Fibroblast of lung (primary cell): ENCODE measurements around the gene HAS3. TPM values are rescaled to one million over a fixed set of nuclear protein-coding genes. Genes with fewer than 3 reads are reported as not detected.
"Not testable (repeated sequence)": the region's sequence is repeated elsewhere in the genome, so short reads cannot be mapped to it uniquely, and the experiment has no call there.

Experiments used
- DNase-seq, 2 donors: peaks; one replicate each; pipeline versions ENCODE4 v3.0.0 to v3.0.0-alpha.2; 2010; ENCODE audit warnings: low read depth in 2 of 2
- H2AFZ ChIP-seq: 2 replicates; pipeline ENCODE4 v1.5.1; 2012; ENCODE audit warnings: low read length, control low read depth, inconsistent platforms
- H3K27ac ChIP-seq: 2 replicates; pipeline ENCODE4 v1.5.1; 2011; ENCODE audit warnings: low read length, control low read depth; ENCODE audit not compliant: insufficient read depth
- H3K27me3 ChIP-seq: 2 replicates; pipeline ENCODE4 v1.5.1; 2011; ENCODE audit warnings: mild to moderate bottlenecking, low read length; ENCODE audit not compliant: control insufficient read depth, insufficient read depth
- H3K36me3 ChIP-seq: 2 replicates; pipeline ENCODE4 v1.5.1; 2011; ENCODE audit warnings: low read length; ENCODE audit not compliant: control insufficient read depth, insufficient read depth
- H3K4me1 ChIP-seq: 2 replicates; pipeline ENCODE4 v1.5.1; 2011; ENCODE audit warnings: low read length; ENCODE audit not compliant: control insufficient read depth, insufficient read depth; ENCODE audit errors: extremely low read depth
- H3K4me2 ChIP-seq: 2 replicates; pipeline ENCODE4 v1.5.1; 2011; ENCODE audit warnings: low read length, control low read depth; ENCODE audit not compliant: insufficient read depth; ENCODE audit errors: extremely low read depth
- H3K4me3 ChIP-seq, 4 experiments: fragments of 200-600 bp in 1 of 4; sonication (generic) in 1 of 4; replicated peaks in 1 of 4; 2 replicates each; pipeline ENCODE4 v1.5.1; 2011 to 2016; ENCODE audit warnings: low read length in 4 of 4, low read depth in 3 of 4, mild to moderate bottlenecking in 3 of 4, control low read depth in 2 of 4, inconsistent platforms in 1 of 4, mixed read lengths in 1 of 4; ENCODE audit not compliant: insufficient read depth in 1 of 4; ENCODE audit errors: control extremely low read depth in 1 of 4
- H3K79me2 ChIP-seq: 2 replicates; pipeline ENCODE4 v1.5.1; 2012; ENCODE audit warnings: mild to moderate bottlenecking, low read length, inconsistent platforms; ENCODE audit not compliant: control insufficient read depth, insufficient read depth
- H3K9ac ChIP-seq: 2 replicates; pipeline ENCODE4 v1.5.1; 2011; ENCODE audit warnings: mild to moderate bottlenecking, low read length, control low read depth; ENCODE audit not compliant: insufficient read depth
- H3K9me3 ChIP-seq: 2 replicates; pipeline ENCODE4 v1.5.1; 2012; ENCODE audit warnings: low read depth, low read length; ENCODE audit not compliant: control insufficient read depth, insufficient read depth
- H4K20me1 ChIP-seq: 2 replicates; pipeline ENCODE4 v1.5.1; 2011; ENCODE audit warnings: low read length; ENCODE audit not compliant: control insufficient read depth, insufficient read depth; ENCODE audit errors: extremely low read depth
- CTCF ChIP-seq, 2 donors: IDR thresholded peaks in 1 of 2; conservative IDR thresholded peaks in 1 of 2; 1 replicate in 1 of 2; 2 replicates in 1 of 2; pipeline ENCODE4 v1.5.1; 2011 to 2012; ENCODE audit warnings: low read length in 2 of 2, control low read depth in 1 of 2, inconsistent platforms in 1 of 2, low read depth in 1 of 2, mild to moderate bottlenecking in 1 of 2
- EZH2 ChIP-seq: IDR thresholded peaks from 2 replicates; pipeline ENCODE4 v1.5.1; 2012; ENCODE audit warnings: low read length, control low read depth, mild to moderate bottlenecking; ENCODE audit errors: missing control alignments
- polyA plus RNA-seq, 2 donors: library from polyadenylated mRNA; depleted of rRNA in 1 of 2; stranded (reverse) in 1 of 2; unstranded in 1 of 2; fragments of >200 nt; gene quantifications; 2 replicates each; pipeline ENCODE4 v1.2.1, GENCODE V29; 2011 to 2012; ENCODE audit warnings: missing spikeins in 1 of 2
- total RNA-seq: library from RNA; depleted of rRNA; stranded (reverse); fragments of >200 nt; gene quantifications from 2 replicates; pipeline ENCODE4 v1.2.1, GENCODE V29; 2014

HAS3 gene
- total and polyA plus RNA-seq, 2 donors (not counting 1 experiment from before 2014, with no cell fraction given) = 0.27 to 0.33 TPM

- Histone ChIP-seq H3K79me2 (no peaks in the 10 kb centered on the region), H3K27me3 (no peaks in the 10 kb centered on the region), H3K4me3 (no peak overlapping the region), H4K20me1 (no peaks in the 10 kb centered on the region), H3K27ac (peak overlapping the region; percentile 8), H3K9me3 (no peaks in the 10 kb centered on the region), H3K4me2 (no peak overlapping the region), H3K9ac (no peak overlapping the region), H3K4me1 (no peaks in the 10 kb centered on the region), H2AFZ (no peak overlapping the region), H3K36me3 (no peaks in the 10 kb centered on the region)
- TF ChIP-seq CTCF (conservative IDR thresholded peaks at IDR 0.05 in 1 of 2, IDR thresholded peaks at IDR 0.05 in 1 of 2; ENCODE audit: low read depth in 1 of 2, low read length in 2 of 2) = no peak
- no peak for TF ChIP-seq EZH2
- peak; percentile 80 to 92 for DNase-seq
Observed at GRCh38 chr16:69057400-69058378, 47.8 kb upstream of the HAS3 start.

GRCh38 chr16:69063491-69063890 lies 42.0 kb upstream of the HAS3 start:
- H3K4me3 ChIP-seq, H3K9me3 ChIP-seq, H3K4me1 ChIP-seq, H4K20me1 ChIP-seq, DNase-seq, H3K27ac ChIP-seq, H3K4me2 ChIP-seq, H2AFZ ChIP-seq, H3K79me2 ChIP-seq, H3K27me3 ChIP-seq, H3K36me3 ChIP-seq, H3K9ac ChIP-seq: not testable (repeated sequence)

DNA sequence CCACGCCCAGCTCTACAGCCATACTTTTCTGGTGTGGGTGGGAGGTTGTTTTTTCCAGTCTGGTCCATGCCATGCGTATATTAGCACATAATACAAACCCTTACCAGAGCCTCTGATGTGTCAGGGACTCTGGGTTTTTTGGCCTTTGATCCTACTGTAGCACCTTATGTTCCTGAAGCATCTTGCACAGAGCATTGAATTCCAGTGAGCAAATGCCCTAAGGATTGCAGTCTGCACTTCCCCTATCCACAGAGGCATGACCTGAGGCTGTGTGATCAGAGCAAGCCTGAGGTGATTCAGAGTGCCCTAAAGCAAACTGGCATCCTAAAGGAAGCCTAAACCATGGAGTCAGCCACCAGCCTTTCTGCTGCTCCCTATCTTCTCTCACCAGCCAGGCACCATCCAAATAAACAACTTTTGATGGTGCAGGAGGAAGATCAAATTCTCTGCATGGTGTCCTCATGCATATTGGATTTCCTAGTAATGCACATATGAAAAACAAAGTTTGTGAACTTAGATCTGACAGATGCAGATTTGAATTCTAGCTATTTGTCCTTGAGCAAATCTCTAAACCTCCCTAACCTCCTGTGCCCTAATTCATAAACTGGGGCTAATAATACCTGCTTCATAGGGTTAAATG lies 41.2 kb upstream of the HAS3 start:
- Histone ChIP-seq H3K9ac (no peak overlapping the region), H2AFZ (no peak overlapping the region), H3K4me1 (no peaks in the 10 kb centered on the region), H3K9me3 (no peaks in the 10 kb centered on the region), H3K79me2 (no peaks in the 10 kb centered on the region), H3K27me3 (no peaks in the 10 kb centered on the region), H3K36me3 (no peaks in the 10 kb centered on the region), H3K4me3 (no peak overlapping the region), H4K20me1 (no peaks in the 10 kb centered on the region), H3K27ac (no peak overlapping the region), H3K4me2 (no peak overlapping the region)
- no peak for TF ChIP-seq EZH2
- DNase-seq = no peak
